ENCODE measurements around the gene OR6V1.
"Not testable (repeated sequence)": the region's sequence is repeated elsewhere in the genome, so short reads cannot be mapped to it uniquely, and the experiment has no call there.

OR6V1 gene

DNA sequence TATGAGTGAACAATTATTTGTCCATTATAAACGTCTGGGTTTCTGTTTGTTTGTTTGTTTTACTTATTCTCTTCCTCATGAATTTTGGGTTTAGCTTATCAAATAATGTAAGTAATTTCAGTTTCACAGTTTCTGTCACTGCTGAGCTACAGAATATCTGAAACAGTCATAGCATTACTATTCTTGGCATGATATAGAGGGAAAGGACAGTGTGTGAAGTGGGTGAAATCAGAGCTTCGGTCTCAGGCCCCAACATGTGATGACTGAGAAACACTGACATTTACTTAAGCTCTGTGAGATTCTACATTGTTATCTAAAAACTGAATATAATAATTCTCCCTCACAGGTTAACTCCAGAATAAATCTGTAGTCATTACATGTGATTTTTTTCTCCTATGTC is 8.8 kb upstream of the OR6V1 start:
- DNase-seq (ENCODE audit: low read depth), result no peak

- DNase-seq (ENCODE audit: low read depth), result no peak
Measured at GRCh38 chr7:143046426-143046851, 5.7 kb upstream of the OR6V1 start.

- no peak for DNase-seq (ENCODE audit: low read depth)
Measured at GRCh38 chr7:143047326-143047725, 4.8 kb upstream of the OR6V1 start.

GRCh38 chr7:143048827-143049226 is 3.3 kb upstream of the OR6V1 start:
- no peak for DNase-seq (ENCODE audit: low read depth)

DNA sequence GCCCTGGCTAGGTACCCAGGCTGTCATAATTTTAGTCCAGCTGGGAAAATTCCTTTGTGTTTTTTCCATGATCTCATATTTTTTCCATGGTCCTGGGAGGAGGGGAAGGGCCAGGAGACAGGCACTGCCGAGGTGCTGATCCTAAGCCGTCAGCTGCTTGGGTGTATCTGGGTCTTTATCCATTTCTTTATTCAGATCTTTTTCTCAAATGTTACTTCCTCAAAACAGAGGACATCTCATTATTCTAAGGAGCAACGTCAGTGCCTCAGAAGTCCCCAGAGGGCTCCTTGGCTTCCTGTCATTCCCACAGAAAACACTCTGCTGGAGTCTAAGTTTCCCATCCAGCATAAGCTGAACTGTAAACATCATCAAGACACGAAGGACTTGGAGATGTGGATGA is 2.8 kb upstream of the OR6V1 start:
- DNase-seq (ENCODE audit: low read depth), result no peak

DNA sequence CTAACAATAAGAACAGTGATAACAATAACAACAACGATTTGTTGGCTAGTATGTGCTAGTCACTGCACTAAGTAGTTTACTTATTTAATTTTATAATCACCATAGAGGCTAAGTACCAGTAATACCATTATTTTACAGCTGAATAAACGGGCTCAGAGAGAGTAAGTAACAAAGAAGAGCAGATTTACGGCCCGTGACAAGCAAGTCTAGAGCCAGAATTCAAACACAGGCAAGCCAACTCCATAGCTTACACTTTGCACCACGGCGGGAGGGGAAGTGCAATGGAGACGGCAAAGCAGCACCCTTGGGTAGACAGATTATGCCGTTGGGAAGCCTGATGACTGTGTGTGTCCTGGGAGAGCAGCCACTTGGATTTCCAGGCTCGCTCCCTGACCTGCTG is 1.2 kb upstream of the OR6V1 start:
- DNase-seq (ENCODE audit: low read depth), result no peak

DNA sequence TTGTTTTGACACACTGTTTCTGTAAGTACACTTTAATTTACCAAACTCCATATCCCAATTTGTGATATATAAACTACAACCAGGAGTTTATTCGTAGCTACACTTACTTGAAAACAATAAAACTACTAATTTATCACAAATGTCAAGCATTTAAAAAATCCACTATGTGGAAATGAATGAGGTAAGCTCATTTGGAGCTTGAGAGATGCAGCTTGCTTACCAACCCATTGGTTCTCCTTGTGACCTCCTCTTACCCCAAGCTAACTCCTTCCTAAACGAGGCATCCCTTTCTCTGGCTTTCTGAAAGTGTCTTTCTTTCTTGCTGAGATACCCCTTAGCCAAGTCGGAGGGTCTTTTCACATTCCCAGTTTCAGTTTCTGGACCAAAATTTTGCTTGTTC is 2.5 kb downstream of the OR6V1 start:
- DNase-seq (ENCODE audit: low read depth), result no peak

- no peak for DNase-seq (ENCODE audit: low read depth)
Measured at GRCh38 chr7:143055754-143056153, 3.6 kb downstream of the OR6V1 start.

DNA sequence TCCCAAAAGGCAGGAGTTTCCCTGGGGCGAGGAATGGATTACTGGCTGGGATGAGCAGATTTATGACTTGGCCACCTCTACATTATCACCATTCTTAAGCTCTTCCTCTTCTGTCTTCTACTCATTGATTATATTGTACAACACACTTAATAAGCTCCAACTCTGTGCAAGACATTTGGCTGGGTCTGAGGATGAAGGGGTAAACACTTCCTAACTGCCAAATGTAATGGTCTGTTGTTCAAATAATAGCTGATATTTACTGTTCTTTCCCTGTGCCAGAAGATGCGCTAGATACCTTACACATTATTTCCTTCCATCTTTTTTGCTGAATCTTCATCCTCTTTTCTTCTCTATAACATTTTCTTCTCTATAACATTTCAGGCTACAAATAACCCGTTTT is 11.6 kb downstream of the OR6V1 start:
- DNase-seq (ENCODE audit: low read depth), result no peak

- no peak for DNase-seq (ENCODE audit: low read depth)
Measured at GRCh38 chr7:143068446-143068845, 16.3 kb downstream of the OR6V1 start.

DNA sequence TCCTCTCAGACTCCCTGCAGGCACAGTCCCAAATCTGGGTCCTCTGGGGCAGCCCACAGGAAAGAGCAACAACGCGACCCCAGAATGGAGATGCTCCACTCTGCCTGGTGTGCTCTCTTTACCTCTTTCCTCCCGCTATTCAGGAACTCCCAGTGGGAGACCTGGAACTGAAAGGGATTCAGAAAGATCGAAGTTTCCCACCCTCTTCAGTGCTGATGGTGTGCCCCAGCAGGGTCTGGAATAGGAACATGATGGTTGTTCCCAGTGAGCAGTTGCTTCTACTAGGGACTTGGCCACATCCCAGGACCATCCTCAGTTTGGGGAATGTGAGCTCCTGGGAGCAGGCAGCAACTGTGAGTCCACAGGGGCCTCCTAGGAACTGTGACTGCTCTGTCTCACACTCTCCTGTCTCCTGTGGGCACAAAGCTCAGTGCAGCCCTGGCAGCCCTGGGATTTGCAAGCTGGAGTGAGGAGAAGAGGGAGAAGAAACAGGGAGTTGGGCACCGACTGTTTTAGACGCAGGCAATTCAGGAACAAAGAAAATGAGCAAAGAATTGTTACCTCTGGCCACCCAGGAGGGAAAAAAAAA is 17.9 kb downstream of the OR6V1 start:
- no peak for DNase-seq (ENCODE audit: low read depth)

DNA sequence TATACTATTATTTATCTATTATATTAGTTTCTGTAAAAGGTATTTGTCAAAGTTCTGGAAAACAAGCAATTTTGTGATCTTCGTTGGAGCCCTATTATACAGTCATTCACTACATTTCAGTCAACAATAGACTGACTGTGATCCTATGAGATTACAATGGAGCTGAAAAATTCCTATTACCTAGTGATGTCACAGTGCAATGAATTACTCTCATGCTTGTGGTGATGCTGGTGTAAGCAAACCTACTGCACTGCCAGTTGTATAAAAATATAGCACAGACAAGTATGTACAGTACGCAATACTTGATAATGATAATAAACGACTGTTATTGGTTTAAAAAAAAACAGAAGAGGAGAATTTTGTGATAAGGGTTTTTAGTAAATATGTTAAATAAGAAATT is 21.4 kb downstream of the OR6V1 start:
- no peak for DNase-seq (ENCODE audit: low read depth)

DNA sequence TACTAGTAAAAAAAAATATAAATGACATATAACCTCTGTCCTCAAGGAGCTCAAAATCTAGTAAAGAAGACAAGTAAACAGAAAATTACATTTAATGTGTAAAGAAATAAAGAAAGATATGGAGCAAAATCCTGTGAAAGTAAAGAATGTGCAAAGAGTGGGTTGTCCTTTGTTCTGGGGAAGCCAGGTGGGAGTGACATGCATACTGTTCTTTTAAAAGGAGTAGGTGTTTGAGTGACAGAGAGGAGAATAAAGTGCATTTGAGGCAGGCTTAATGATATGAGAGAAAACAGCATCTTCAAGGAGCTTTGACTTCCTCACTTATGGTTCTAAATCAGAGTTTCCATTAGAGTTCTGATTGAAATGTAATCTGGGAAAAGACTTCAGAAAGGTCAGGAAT is 22.0 kb downstream of the OR6V1 start:
- no peak for DNase-seq (ENCODE audit: low read depth)

GRCh38 chr7:143085109-143085508 is 33.0 kb downstream of the OR6V1 start:
- no peak for DNase-seq (ENCODE audit: low read depth)

- not testable (repeated sequence) for DNase-seq (ENCODE audit: low read depth)
Measured at GRCh38 chr7:143085610-143086009, 33.5 kb downstream of the OR6V1 start.

DNA sequence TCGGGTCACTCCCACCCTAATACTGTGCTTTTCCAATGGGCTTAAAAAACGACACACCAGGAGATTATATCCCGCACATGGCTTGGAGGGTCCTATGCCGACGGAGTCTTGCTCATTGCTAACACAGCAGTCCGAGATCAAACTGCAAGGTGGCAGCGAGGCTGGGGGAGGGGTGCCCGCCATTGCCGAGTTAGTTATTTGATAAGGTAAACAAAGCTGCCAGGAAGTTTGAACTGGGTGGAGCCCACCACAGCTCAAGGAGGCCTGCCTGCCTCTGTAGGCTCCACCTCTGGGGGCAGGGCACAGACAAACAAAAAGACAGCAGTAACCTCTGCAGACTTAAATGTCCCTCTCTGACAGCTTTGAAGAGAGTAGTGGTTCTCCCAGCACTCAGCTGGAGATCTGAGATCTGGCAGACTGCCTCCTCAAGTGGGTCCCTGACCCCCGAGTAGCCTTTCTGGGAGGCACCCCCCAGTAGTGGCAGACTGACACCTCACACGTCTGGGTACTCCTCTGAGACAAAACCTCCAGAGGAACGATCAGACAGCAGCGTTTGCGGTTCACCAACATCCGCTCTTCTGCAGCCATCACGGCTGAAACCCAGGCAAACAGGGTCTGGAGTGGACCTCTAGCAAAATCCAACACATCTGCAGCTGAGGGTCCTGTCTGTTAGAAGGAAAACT is 36.5 kb downstream of the OR6V1 start:
- not testable (repeated sequence) for DNase-seq (ENCODE audit: low read depth)

DNA sequence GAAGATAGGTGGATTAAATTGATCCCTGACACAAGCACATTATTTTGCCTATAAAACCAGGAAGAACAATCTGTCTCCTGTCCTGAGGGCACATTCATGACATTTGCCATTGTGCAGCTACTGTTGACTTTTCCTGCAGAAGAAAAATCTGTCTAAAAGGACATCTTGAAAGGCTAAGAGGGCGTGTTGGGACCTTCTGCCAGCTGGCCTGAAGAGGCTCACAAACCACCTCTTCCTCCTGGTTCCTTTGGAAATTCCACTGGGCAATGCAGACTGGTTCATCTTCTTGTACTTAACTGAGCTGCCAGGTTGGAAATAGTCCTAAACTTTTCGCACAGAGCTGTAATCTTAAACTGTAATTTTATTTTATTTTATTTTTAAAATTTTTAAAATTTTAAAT is 44.0 kb downstream of the OR6V1 start:
- no peak for DNase-seq (ENCODE audit: low read depth)

DNA sequence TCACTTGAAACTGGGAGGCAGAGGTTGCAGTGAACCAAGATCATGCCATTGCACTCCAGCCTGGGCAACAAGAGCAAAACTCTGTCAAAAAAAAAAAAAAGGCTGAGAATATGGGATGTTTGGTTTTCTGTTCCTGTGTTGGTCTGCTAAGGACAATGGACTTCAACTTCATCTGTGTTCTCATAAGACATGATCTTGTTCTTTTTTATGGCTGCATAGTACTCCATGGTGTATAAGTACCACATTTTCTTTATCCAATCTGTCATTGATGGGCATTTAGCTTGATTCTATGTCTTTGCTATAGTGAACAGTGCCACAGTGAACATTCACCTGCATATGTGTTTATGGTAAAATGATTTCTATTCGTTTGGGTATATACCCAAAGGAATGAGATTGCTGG is 47.4 kb downstream of the OR6V1 start:
- DNase-seq (ENCODE audit: low read depth), result not testable (repeated sequence)

All from GM04504 (cell line).